GM23338 (cell line): Measurements from ENCODE around the gene PPP1R14B. TPM values are rescaled to one million over a fixed set of nuclear protein-coding genes. Genes with fewer than 3 reads are reported as not detected.
A peak's percentile ranks its signal among the peaks of the same experiment; 100 is the strongest.

Experiments used
- ATAC-seq: fragments of 200-7000 bp; cut with Tn5 transposase; 3 replicates; pipeline ENCODE4 v1.9.1; 2020
- DNase-seq: peaks from one replicate; pipeline ENCODE4 v3.0.0-alpha.2; 2015; ENCODE audit warnings: low spot score
- H2AFZ ChIP-seq: fragments of 200-600 bp; sonication (generic); 2 replicates; pipeline ENCODE4 v1.8.0; 2016; ENCODE audit warnings: antibody characterized with exemption, mild to moderate bottlenecking, moderate library complexity
- H3F3A ChIP-seq: fragments of 200-600 bp; sonication (generic); replicated peaks from 2 replicates; pipeline ENCODE4 v1.8.0; 2017; ENCODE audit warnings: antibody characterized with exemption, mixed run types, low read depth
- H3K27ac ChIP-seq: fragments of 200-600 bp; sonication (generic); 2 replicates; pipeline ENCODE4 v1.6.1; 2016; ENCODE audit warnings: low read depth
- H3K27me3 ChIP-seq: fragments of 200-600 bp; sonication (generic); 2 replicates; pipeline ENCODE4 v1.8.0; 2016; ENCODE audit warnings: mild to moderate bottlenecking, mixed run types, moderate library complexity; ENCODE audit not compliant: insufficient read depth
- H3K36me3 ChIP-seq: fragments of 200-600 bp; sonication (generic); 2 replicates; pipeline ENCODE4 v1.8.0; 2016; ENCODE audit warnings: mild to moderate bottlenecking; ENCODE audit not compliant: insufficient read depth
- H3K4me1 ChIP-seq: fragments of 200-600 bp; sonication (generic); 2 replicates; pipeline ENCODE4 v1.8.0; 2016; ENCODE audit warnings: mild to moderate bottlenecking, moderate library complexity; ENCODE audit not compliant: insufficient read depth
- H3K4me2 ChIP-seq: fragments of 200-600 bp; sonication (generic); 2 replicates; pipeline ENCODE4 v1.7.1; 2017; ENCODE audit warnings: mixed run types
- H3K4me3 ChIP-seq: fragments of 200-600 bp; sonication (generic); 2 replicates; pipeline ENCODE4 v1.6.1; 2016; ENCODE audit warnings: mixed run types
- H3K79me2 ChIP-seq: fragments of 200-600 bp; sonication (generic); replicated peaks from 2 replicates; pipeline ENCODE4 v1.8.0; 2017; ENCODE audit warnings: mild to moderate bottlenecking; ENCODE audit not compliant: insufficient read depth
- H3K9me2 ChIP-seq: fragments of 200-600 bp; sonication (generic); 2 replicates; pipeline ENCODE4 v1.8.0; 2017; ENCODE audit not compliant: insufficient read depth
- H4K20me1 ChIP-seq: fragments of 200-600 bp; sonication (generic); replicated peaks from 2 replicates; pipeline ENCODE4 v1.8.0; 2017; ENCODE audit warnings: mild to moderate bottlenecking; ENCODE audit not compliant: insufficient read depth
- H3K27ac Mint-ChIP-seq: 2 replicates; pipeline ENCODE4 v1.8.0; 2020; ENCODE audit warnings: inconsistent platforms, mild to moderate bottlenecking, moderate library complexity, mixed read lengths
- H3K27me3 Mint-ChIP-seq: 3 replicates; pipeline ENCODE4 v1.8.0; 2022; ENCODE audit warnings: low read depth, mild to moderate bottlenecking, moderate library complexity, mixed read lengths, inconsistent platforms; ENCODE audit not compliant: insufficient read depth, poor library complexity
- H3K36me3 Mint-ChIP-seq: 3 replicates; pipeline ENCODE4 v1.8.0; 2021; ENCODE audit warnings: low read depth, mild to moderate bottlenecking, inconsistent platforms, moderate library complexity, mixed read lengths
- H3K4me1 Mint-ChIP-seq: 3 replicates; pipeline ENCODE4 v1.8.0; 2020; ENCODE audit warnings: mild to moderate bottlenecking, inconsistent platforms, mixed read lengths
- H3K4me3 Mint-ChIP-seq: 3 replicates; pipeline ENCODE4 v1.8.0; 2021; ENCODE audit warnings: moderate library complexity, mild to moderate bottlenecking, inconsistent platforms, mixed read lengths
- H3K9me3 Mint-ChIP-seq: 3 replicates; pipeline ENCODE4 v1.8.0; 2020; ENCODE audit warnings: moderate library complexity, mild to moderate bottlenecking, inconsistent platforms, mixed read lengths
- CTCF ChIP-seq, 2 experiments: fragments of 200-600 bp in 1 of 2; sonication (generic) in 1 of 2; conservative IDR thresholded peaks; 2 replicates each; pipeline versions ENCODE4 v1.5.1 to v1.6.1; 2016 to 2017; ENCODE audit warnings: antibody characterized with exemption in 2 of 2, low read depth in 2 of 2, mild to moderate bottlenecking in 2 of 2, moderate library complexity in 1 of 2
- EZH2 ChIP-seq: fragments of 200-600 bp; sonication (generic); IDR thresholded peaks from one replicate; pipeline ENCODE4 v1.8.0; 2017; ENCODE audit warnings: antibody characterized with exemption, mild to moderate bottlenecking, low read depth; ENCODE audit not compliant: unreplicated experiment
- JUNB ChIP-seq: IDR thresholded peaks from one replicate; pipeline ENCODE4 v1.6.1; 2016; ENCODE audit warnings: antibody characterized with exemption; ENCODE audit not compliant: unreplicated experiment
- POLR2AphosphoS5 ChIP-seq: IDR thresholded peaks from 2 replicates; pipeline ENCODE4 v1.6.1; 2016; ENCODE audit warnings: antibody characterized with exemption, low read depth
- REST ChIP-seq: IDR thresholded peaks from one replicate; pipeline ENCODE4 v1.6.1; 2018; ENCODE audit warnings: antibody characterized with exemption; ENCODE audit not compliant: unreplicated experiment
- STAT1 ChIP-seq: IDR thresholded peaks from one replicate; pipeline ENCODE4 v1.6.1; 2016; ENCODE audit warnings: antibody characterized with exemption; ENCODE audit not compliant: unreplicated experiment
- ZNF114 ChIP-seq: fragments of 250-450 bp; sonication (Bioruptor Pico); IDR thresholded peaks from 2 replicates; pipeline ENCODE4 v1.5.0; 2020; ENCODE audit warnings: mild to moderate bottlenecking, moderate library complexity
- ZNF462 ChIP-seq: fragments of 250-450 bp; sonication (Bioruptor Pico); IDR thresholded peaks from 2 replicates; pipeline ENCODE4 v1.5.0; 2020; ENCODE audit warnings: mild to moderate bottlenecking, moderate library complexity
- polyA plus RNA-seq: library from polyadenylated mRNA; unstranded; fragments of >200 nt; fragmentation: Nextera tagmentation; extraction: Ambion mirVana; gene quantifications from 2 replicates; pipeline ENCODE4 v1.2.1, GENCODE V29; 2016
- total RNA-seq: library from RNA; depleted of rRNA; stranded (reverse); fragments of >200 nt; shearing (Covaris generic); gene quantifications from 2 replicates; pipeline ENCODE4 v1.2.3, GENCODE V29; 2014

Gene PPP1R14B
- total and polyA plus RNA-seq, 2 experiments from 2014 or later, result 250 to 315 TPM

- Mint-ChIP-seq H3K27me3 (peaks cover 22% of the 10 kb centered on the region), H3K27ac (no peak overlapping the region), H3K36me3 (peaks cover 3% of the 10 kb centered on the region; the same call in 1 of the 3 replicates), H3K9me3 (no peaks in the 10 kb centered on the region), H3K4me1 (peaks cover 24% of the 10 kb centered on the region; the same call in 2 of the 3 replicates), H3K4me3 (peak overlapping the region; percentile 83)
- H3K79me2 ChIP-seq, result no peaks in the 10 kb centered on the region; the same call in 1 of the 2 replicates
- H3K27me3 ChIP-seq, result peaks cover 23% of the 10 kb centered on the region; the same call in 1 of the 2 replicates
- ATAC-seq, result no peak
- H3F3A ChIP-seq, result peaks cover 13% of the 10 kb centered on the region
- no peaks in the 10 kb centered on the region for H3K9me2 ChIP-seq
- H3K36me3 ChIP-seq, result no peaks in the 10 kb centered on the region
- DNase-seq, result no peak
- H3K4me2 ChIP-seq, result peak overlapping the region; percentile 96
- H4K20me1 ChIP-seq, result no peaks in the 10 kb centered on the region
- H3K27ac ChIP-seq, result no peak overlapping the region
- H2AFZ ChIP-seq, result no peak overlapping the region
- H3K4me1 ChIP-seq, result peaks cover 17% of the 10 kb centered on the region; the same call in 1 of the 2 replicates
- H3K4me3 ChIP-seq, result peak overlapping the region; percentile 94
- no peak for TF ChIP-seq ZNF114 (CRISPR knock-in tag)
- no peak for TF ChIP-seq JUNB
- TF ChIP-seq STAT1, result no peak
Measured at GRCh38 chr11:64229090-64229743, 17.5 kb downstream of the PPP1R14B start.

- no peak overlapping the region for H3K27ac ChIP-seq
- no peaks in the 10 kb centered on the region for H3K9me3 Mint-ChIP-seq
- ATAC-seq, result no peak
- peaks cover 12% of the 10 kb centered on the region; the same call in 1 of the 2 replicates for H3K4me1 ChIP-seq
- no peak overlapping the region for H3K27ac Mint-ChIP-seq
- H3K4me3 ChIP-seq, result peak overlapping the region; percentile 98; the same call in 1 of the 2 replicates
- no peak overlapping the region for H2AFZ ChIP-seq
- 0 out of 2 replicates have a peak, but pooled peaks cover 5% of the 10 kb centered on the region for H3F3A ChIP-seq
- H3K36me3 ChIP-seq, result no peaks in the 10 kb centered on the region; the same call in 1 of the 2 replicates
- no peaks in the 10 kb centered on the region for H3K9me2 ChIP-seq
- H3K79me2 ChIP-seq, result no peaks in the 10 kb centered on the region; the same call in 1 of the 2 replicates
- peaks cover 10% of the 10 kb centered on the region; the same call in 1 of the 2 replicates for H3K27me3 ChIP-seq
- DNase-seq, result no peak
- peaks cover 22% of the 10 kb centered on the region for H3K4me1 Mint-ChIP-seq
- no peaks in the 10 kb centered on the region for H4K20me1 ChIP-seq
- H3K4me3 Mint-ChIP-seq, result peak overlapping the region; percentile 89
- H3K4me2 ChIP-seq, result peak overlapping the region; percentile 97; the same call in 1 of the 2 replicates
- H3K36me3 Mint-ChIP-seq, result peaks cover 3% of the 10 kb centered on the region; the same call in 1 of the 3 replicates
- H3K27me3 Mint-ChIP-seq, result peaks cover 11% of the 10 kb centered on the region
- TF ChIP-seq EZH2, result no peak
- no peak for TF ChIP-seq ZNF114 (CRISPR knock-in tag)
- TF ChIP-seq CTCF (conservative IDR thresholded peaks at IDR 0.05; ENCODE audit: low read depth in 2 of 2), result no peak
- no peak for TF ChIP-seq JUNB
- TF ChIP-seq REST, result no peak
- TF ChIP-seq ZNF462, result no peak
- no peak for TF ChIP-seq STAT1
- no peak for TF ChIP-seq POLR2AphosphoS5
Measured at GRCh38 chr11:64227405-64227956, 19.3 kb downstream of the PPP1R14B start.
